ENCODE measurements around the gene THOC7.

The THOC7 gene

GRCh38 chr3:63863150-63864007 lies at the start of gene THOC7, which contains the start of gene ATXN7:
Gene THOC7 (minus strand): TSS chr3:63863805. CDS start chr3:63863790, 15 bp downstream.
Gene ATXN7 (plus strand): TSS chr3:63863867. CDS start chr3:63912599, 48,732 bp downstream.
- peak; percentile 81 for DNase-seq

GRCh38 chr3:63912768-63913588 lies 49.4 kb upstream of the THOC7 start:
- DNase-seq: peak; percentile 61

- DNase-seq: peak; percentile 88
These were observed 48.5 kb upstream of the THOC7 start, which contains the start of gene SCAANT1 for GRCh38 chr3:63911873-63912767. Gene SCAANT1 (minus strand): TSS chr3:63912383.

GRCh38 chr3:63911509-63911872 lies 47.9 kb upstream of the THOC7 start:
- DNase-seq: no peak

- peak; percentile 11 for DNase-seq
These were observed 47.3 kb upstream of the THOC7 start for GRCh38 chr3:63910891-63911290.

- no peak for DNase-seq
These were observed 46.4 kb upstream of the THOC7 start for GRCh38 chr3:63910001-63910400.

GRCh38 chr3:63909431-63909830 lies 45.8 kb upstream of the THOC7 start:
- DNase-seq: no peak

- no peak for DNase-seq
These were observed 45.2 kb upstream of the THOC7 start for GRCh38 chr3:63908776-63909175.

GRCh38 chr3:63908081-63908736 lies 44.6 kb upstream of the THOC7 start:
- no peak for DNase-seq

GRCh38 chr3:63905731-63906620 lies 42.4 kb upstream of the THOC7 start:
- DNase-seq: no peak

- no peak for DNase-seq
These were observed 36.9 kb upstream of the THOC7 start for GRCh38 chr3:63900459-63900858.

GRCh38 chr3:63900010-63900409 lies 36.4 kb upstream of the THOC7 start:
- no peak for DNase-seq

- DNase-seq: no peak
These were observed 32.9 kb upstream of the THOC7 start for GRCh38 chr3:63896332-63897030.

- no peak for DNase-seq
These were observed 32.0 kb upstream of the THOC7 start for GRCh38 chr3:63895422-63896189.

- no peak for DNase-seq
These were observed 29.3 kb upstream of the THOC7 start for GRCh38 chr3:63892773-63893352.

- DNase-seq: no peak
These were observed 27.9 kb upstream of the THOC7 start for GRCh38 chr3:63891518-63891917.

GRCh38 chr3:63886858-63887257 lies 23.3 kb upstream of the THOC7 start:
- DNase-seq: no peak

- no peak for DNase-seq
These were observed 17.0 kb upstream of the THOC7 start for GRCh38 chr3:63880653-63881052.

- DNase-seq: no peak
These were observed 14.9 kb upstream of the THOC7 start for GRCh38 chr3:63878394-63879060.

Data from CD4-positive, alpha-beta T cell treated with Interleukin-17A for 4 hours (primary cell).